ENCODE results near the gene AP2S1.
"Not testable (repeated sequence)": the region's sequence is repeated elsewhere in the genome, so short reads cannot be mapped to it uniquely, and the experiment has no call there.

AP2S1 gene

DNA sequence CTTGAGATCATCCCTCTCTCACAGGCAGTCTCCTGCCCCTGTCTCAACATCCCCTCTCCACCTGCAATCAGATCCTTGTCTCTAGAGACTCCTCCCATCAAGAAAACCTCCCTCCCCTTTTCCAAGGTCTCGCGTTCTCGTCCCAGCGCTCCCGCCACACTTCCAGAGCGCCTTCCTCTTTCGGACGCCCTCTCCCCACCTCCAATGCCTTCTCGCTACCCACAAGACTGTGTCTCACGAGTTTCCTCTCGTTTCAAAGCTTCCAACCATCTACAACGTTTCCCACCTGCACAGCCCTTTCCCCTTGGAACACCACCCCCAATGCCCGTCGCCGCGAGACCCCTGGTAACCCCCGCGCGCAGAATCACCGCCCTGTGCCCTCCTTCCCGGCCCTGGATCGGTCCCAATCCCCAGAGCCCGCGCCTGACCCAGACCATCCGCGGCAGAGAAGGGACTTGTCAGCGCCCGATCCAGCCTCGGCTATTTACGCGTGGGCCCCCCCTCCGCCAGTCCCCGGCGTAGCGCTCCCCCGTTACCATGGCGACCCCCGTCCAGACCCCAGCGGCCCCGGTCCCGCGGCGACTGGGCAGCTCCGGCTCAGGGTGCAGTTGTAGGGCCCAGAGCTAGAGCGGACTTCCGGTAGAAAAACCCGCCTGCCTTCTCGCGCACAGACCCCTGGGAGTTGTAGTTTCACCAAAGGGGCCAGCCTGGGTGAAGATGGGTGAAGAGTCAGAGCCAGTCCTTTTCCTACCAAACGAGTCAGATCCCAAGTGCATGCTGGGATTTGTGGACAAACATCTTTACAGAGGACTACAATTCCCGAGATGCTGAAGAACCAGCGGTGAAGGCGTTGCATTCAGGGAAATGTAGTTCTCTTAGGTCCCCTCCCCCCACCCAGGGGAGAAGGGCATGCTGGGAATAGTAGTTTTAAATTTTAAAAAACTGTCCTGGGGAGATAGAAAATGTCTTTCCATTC lies at the start of gene AP2S1:
AP2S1 (minus strand) TSS at position 619 of the 976 bp plus-strand sequence; CDS start at position 539, 80 bp downstream.
- peak; percentile 97 for DNase-seq

DNA sequence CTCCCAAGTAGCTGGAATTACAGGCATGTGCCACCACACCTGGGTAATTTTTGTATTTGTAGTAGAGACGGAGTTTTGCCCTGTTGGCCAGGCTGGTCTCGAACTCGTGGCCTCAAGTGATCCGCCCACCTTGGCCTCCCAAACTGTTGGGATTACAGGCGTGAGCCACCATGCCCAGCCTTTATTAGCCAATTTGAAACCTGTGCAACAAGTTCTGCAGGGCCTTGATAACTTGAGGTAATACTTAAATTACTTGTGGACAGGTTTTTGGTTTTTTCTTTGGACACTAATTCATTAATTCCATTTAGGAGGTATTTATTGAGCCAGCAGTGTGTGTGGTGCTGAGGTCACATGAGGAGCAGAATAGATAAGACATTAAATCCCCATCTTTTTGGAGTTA lies 49.7 kb upstream of the AP2S1 start:
- DNase-seq = no peak

DNA sequence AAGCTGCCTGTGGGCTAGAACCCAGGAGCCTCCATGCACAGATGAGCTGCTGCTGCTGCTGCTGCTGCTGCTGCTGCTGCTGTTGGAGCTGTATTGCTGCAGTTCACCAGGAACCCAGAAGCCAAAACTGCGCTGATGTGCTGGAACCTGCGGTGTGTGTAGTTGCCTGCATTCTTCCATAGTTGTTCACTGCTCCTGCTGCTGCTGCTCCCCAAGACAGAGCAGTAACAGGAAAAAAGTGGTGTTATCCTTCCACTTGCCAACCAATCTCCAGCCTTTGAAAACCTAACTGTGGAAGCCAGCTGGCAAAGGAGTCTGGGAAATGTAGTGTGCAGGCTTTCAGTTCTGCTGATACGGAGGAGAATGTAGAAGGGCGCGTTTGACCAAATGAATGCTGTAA lies 48.1 kb upstream of the AP2S1 start:
- DNase-seq = no peak

DNA sequence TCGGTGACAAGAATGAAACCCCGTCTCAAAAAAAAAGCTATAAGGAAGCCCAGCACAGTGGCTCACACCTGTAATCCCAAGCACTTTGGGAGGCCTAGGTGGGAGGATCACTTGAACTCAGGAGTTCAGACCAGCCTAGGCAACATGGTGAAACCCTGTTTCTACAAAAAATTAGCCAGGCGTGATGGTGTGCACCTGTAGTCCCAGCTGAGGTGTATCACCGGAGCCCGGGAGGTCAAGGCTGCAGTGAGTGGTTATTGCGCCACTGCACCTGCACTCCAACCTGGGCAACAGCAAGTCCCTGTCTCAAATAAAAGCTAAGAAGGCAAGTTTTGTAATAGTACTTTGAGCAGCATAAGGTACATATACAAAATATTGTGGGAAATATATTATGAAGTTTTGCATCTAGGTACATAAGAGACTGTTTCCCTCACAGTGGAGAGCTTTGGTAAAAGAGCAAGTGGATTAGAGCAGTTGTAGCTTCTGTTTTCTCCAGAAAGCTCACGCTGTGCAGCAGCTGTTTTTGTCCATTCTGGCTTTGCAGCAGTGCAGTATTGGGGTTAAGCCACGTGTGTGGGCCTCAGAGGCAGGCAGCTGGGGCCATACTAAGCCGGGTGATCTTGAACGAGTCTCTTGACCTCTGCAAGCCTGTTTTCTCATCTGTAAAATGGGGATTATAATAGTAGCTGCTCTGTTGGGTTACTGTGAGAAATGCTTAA lies 45.6 kb upstream of the AP2S1 start:
- DNase-seq = no peak

DNA sequence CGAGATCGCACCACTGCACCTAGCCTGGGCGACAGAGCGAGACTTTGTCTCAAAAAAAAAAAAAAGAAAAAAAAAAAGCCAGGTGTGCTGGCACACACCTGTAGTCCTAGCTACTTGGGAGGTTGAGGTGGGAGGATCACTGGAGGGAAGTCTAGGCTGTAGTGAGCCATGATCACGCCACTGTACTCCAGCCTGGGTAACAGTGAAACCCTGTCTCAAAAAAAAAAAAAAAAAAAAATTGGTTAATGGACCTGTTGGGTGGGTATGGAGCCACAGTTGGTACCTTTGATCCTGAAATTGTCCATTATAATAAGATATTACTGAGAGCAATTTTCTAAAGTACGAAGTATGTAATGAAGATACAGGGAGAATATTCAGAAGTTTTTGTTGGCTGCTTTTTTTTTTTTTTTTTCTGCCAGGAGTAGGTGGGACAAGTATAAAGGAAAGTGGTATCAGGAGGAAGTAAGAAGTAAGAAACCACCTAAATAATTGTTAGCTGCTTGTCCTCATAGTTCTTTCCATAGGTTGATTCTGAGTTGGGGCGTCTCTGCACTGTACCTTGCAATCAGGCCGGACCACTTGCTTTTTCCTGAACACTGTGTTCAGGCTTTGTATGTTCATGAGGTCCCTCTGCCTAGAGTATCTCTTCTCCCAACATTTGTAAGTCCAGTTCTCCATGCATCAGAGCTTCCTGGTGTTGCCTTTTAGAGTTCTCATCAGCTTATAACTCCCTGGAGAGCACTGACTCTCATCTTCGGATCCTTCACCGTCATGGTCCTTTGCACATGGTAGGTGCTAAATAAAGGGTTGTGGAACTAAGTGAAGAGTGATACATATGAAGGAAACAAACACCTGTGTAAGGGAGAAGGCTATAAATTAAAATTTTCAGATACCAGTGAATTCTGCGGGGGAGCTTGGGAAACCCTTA lies 41.9 kb upstream of the AP2S1 start:
- no peak for DNase-seq

DNA sequence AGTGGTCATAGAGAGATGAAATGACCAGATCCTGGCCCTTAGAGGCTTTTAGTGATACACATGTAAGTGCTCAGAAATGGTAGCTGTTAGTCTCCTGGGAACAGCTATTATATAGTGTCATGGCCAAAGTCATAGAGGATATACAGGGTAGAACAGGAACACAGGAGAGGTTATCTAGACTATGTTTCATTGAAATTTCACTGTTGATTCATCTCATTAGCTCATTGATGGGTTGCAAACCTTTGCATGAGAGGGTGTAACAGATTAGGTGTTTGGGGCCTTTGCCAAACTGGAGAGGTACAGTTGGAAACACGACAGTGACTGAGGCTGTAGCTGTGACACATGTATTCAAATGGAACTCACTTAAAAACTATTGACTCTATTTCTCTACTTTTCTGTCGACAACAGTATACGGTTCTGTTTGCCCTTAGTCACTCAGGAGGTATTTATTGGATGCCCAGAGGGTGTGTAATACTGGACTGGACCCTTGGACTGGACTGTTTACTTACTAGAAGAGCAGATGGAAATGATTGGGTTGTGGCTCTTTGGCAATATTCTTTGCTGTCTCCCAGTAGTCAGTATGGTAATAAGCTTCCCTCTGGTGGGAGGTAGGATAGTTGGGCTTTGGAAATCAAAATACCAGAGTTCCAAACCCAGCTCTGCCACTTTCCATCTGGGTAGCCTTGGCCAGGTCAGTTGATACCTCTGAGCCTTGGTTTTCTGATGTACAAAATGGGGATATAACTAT lies 40.0 kb upstream of the AP2S1 start:
- DNase-seq = no peak

DNA sequence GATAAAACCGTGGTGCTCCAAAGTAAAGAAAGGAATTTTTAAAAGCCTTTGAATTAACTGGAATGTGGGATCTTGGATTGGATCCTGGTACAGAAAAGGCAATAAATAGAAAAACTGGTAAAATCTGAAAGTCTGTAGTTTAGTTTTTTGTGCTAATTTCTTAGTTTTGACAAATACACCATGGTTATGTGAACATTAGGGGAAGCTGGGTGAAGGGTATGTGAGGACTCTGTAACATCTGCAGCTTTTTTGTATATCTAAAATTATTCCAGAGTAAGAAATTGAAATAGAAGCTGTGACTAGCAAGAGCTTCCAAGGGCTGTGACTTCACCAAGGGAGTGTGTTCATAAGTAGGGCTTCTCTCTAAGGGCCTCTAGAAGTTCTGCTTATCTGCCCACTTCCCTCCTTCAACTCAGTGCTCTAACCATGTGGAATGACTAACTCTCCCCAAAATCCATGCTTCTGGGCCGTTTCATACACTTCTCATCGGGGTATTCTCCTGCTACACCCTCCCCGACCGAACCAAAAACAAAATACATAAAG lies 36.7 kb upstream of the AP2S1 start:
- DNase-seq = no peak

DNA sequence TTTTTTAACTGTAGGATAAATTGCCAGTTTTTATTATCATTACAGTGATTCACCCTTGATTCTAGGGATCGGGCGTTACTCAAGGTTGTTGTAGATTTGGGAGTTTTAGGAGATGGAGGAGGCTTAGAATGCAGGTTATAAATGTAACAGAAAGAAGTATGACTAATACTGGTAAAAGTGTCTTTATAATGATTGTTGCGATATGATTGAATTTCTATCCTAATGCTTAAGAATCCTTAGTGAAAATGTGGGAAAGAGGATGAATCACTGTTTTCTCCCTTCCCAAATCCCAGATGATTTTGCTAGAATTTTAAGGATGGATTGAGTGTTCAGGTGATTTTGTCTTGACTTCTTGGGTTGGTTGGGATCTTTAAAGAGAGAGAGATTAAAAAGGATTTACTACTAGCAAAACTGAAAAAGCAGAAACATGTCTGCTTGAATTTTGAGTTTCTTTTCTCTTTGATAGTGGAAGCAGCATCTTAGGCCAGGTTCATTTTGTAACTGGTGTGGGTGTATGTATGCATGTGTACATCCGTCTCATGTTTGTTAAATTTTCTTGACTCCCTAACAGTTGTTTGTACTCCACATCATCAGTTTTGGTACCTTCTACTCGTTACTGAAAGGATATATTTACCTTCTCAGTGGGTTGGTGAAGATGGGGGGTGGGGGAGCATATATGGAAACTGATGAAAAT lies 36.0 kb upstream of the AP2S1 start:
- no peak for DNase-seq

DNA sequence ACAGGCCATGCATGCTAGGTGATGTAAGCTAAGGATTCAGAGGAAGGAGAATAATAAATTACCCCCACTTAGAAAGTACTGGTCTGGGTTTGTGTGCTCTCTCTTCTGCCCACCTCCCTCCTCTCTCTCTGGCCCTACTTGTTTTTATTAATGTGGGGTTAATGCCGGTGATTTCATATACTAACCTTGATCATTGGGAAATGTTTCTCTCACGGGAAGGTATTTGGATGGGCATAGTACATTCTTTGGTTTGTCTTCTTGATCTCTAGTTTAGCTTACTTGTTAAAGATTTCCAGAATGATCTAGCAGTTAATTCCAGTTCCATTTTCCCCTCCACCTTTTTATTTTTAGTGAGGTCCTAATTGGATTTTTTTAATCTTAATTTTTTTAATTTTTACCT lies 34.8 kb upstream of the AP2S1 start:
- DNase-seq = no peak

DNA sequence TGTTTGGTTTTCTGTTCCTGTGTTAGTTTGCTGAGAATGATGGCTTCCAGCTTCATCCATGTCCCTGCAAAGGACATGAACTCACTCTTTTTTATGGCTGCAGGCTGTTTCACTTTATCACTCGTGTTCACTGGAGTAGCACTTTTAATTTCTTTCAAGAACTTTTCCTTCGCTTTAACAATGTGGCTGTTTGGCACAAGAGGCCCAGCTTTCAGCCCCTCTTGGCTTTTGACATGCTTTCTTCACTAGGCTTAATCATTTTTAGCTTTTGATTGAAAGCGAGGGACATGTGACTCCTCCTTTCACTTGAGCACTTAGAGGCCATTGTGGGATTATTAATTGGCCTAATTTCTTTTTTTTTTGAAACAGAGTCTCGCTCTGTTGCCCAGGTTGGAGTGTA lies 32.1 kb upstream of the AP2S1 start:
- DNase-seq = not testable (repeated sequence)

DNA sequence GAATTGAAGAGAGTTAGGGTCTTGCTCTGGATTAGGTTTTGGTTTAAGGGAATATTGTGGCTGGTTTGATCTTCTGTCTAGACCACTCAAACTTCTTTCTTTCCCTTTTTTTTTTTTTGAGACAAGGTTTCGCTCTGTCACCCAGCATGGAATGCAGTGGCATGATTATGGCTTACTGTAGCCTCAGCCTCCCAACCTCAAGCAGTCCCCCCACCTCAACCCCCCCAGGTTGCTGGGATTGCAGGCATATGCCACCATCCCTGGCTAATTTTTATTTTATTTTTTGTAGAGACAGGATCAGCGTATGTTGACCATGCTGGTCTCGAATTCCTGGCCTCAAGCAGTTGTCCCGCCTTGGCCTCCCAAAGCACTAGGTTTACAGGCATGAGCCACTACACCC lies 31.4 kb upstream of the AP2S1 start:
- no peak for DNase-seq

DNA sequence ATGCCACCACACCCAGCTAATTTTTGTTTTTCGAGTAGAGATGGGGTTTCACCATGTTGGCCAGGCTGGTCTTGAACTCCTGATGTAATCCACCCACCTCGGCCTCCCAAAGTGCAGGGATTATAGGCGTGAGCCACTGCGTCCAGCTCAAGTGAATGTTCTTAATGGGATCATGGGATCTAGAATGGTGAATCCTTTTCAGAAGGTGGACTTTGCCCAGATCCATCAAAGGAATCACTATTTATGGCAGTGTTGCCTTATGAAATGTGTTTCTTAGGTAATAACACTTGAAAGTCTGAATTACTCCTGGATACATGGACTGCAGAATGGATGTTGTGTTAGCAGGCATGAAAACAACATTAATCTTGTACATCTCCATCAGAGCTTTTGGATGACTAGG lies 30.4 kb upstream of the AP2S1 start:
- DNase-seq = no peak

DNA sequence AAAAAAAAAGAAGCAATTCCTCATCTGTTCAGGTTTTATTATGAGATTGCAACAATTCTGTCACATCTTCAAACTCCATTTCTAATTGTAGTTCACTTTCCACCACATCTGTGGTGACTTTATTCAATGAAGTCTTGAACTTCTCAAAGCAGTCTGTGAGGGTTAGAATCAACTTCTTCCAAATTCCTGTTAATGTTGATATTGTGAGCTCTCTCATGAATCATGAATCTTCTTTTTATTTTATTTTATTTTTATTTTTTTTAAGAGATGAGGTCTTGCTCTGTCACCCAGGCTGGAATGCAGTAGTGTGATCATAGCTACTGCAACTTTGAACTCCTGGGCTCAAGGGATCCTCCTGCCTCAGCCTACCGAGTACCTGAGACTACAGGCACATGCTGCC lies 29.8 kb upstream of the AP2S1 start:
- DNase-seq = no peak

DNA sequence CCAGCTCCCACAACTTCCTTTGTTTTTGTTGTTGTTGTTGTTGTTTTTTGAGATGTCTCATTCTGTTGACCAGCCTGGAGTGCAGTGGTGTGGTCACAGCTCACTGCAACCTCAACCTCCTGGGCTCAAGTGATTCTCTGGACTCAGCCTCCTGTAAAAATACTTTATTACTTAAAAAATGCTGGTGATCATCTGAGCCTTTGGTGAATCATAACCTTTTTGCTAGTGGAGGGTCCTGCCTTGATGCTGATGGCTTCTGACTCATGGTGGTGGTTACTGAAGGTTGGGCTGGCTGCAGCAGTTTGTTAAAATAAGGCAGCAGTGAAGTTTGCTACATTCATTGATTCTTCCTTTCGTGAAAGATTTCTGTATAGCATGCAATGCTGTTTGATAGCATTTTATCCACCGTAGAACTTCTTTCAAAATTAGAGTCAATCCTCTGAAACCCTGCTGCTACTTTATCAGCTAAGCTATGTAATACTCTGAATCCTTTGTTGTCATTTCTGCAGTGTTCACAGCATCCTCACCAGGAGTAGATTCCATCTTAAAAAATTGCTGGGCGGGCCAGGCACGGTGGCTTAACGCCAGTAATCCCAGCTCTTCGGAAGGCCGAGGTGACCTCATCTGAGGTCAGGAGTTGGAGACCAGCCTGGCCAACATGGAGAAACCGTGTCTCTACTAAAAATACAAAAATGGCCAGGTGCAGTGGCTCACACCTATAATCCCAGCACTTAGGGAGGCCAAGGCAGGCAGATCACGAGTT lies 28.1 kb upstream of the AP2S1 start:
- no peak for DNase-seq

DNA sequence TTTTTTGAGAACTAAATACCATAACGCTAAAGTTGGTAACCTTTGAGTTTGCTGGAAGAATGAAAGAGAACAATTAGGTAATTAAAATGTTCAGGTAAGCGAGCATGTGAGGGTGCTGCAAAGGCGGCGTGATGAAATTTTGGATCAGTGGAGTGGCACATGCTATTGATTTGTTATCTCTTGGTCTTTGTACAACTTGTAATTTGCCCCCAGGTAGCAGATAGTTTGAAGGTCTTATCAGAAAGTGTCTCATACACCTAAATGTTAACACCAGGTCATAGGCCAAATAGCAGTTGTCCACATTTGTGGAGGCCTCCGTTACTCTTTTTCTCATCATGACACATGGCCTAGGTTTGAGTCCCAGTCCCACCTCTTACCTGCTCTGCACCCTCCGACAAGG lies 25.0 kb upstream of the AP2S1 start:
- DNase-seq = no peak

DNA sequence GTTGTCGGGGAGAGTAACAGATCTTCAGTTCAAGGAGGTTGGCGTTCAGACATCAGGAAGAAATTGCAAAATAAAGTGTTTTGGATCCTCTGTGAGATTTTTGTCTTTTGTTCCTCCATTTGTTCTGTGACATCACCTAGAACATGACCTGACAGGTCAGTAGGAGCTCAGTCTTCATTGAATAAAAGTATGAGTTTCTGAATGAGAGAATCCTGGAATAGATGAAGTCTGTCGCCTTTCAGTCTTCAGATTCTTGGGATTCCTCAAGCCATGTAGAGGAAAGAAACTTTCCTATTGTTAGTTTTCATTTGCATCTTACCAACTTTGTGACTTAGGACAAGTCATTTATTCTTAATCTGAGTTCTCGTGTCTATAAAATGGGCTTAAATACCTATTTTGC lies 24.6 kb upstream of the AP2S1 start:
- no peak for DNase-seq

DNA sequence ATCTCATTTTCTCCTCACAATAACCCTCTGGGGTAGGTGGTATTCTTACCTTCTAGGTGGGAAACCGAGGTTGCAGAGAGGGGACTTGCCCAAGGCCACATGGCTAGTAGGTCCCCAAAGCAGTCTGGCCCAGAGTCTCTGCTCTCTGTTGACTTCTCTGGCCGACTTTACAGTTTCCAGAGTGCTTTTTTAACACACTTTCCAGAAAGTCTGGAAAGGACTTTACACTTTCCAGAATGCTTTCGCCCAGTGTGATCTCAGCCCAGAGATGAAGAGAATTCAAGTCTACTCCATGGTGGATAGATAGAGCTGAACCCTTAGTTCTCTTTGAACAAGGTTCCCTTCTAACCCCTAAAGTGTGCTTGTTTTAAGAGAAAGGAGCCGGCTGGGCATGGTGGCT lies 22.3 kb upstream of the AP2S1 start:
- no peak for DNase-seq

DNA sequence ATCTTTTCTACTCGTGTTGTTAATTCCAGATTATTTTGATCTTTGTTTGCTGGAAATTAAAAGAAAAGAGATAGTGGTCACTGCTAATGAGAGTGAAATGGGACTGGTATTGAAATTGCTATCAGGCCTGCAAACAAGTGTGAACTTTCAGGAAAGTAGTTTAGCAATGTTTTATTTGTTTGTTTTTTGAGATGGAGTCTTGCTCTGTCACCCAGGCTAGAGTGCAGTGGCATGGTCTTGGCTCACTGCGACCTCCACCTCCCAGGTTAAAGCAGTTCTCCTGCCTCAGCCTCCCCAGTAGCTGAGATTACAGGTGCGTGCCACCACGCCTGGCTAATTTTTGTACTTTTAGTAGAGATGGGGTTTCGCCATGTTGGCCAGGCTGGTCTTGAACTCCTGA lies 20.5 kb upstream of the AP2S1 start:
- DNase-seq = not testable (repeated sequence)

DNA sequence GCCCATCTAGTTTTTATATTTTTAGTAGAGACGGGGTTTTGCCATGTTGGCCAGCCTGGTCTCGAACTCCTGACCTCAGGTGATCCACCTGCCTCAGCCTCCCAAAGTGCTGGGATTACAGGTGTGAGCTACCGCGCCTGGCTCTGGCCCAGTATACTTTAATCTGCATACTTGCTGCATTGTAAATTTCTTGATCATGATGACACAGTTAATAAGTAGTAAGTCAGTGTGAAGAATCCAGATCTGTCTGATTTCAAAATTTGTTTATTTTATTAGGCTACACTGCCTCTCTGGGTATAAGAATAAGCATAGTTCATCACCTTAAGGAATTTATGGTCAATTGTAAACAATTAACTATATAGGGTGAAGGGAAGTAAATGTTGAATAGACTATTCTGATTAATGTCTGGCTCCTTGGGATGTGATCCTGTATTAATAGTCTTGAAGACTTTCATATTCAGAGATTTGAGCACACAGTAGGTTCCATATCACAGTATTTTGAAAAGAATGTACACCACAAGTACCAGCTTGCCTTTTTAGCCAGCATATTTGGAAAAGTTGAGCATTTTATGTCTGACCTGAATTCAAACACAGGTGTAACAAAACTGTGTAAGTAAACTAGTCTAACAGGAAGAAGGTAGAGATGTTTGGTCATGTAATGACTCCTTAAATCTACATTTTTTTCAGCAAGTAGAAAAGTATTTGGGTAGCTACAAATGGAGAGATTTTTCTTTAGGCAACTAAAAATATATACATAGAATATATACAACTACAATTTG lies 17.6 kb upstream of the AP2S1 start:
- DNase-seq = no peak

DNA sequence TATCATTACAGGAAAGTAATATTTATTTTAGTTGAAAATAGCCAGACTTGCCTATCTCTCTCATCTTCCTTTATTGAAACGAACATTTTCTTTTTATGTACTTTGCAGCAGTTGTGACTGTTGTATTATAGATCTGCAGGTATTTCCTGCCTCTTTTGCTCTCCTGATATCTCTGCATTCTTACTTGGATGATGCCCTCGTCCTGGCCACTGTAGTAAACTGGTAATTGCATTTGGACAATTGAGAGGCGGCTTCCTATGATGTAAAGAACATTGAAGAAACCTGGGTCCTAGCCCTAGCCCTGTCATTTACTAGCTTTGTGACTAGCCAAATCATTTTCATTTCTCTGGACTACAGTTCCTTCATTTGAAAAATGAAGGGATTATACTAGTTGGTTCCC lies 16.5 kb upstream of the AP2S1 start:
- DNase-seq = no peak
